ENCODE measurements around the gene CHMP2A.

Gene CHMP2A

DNA sequence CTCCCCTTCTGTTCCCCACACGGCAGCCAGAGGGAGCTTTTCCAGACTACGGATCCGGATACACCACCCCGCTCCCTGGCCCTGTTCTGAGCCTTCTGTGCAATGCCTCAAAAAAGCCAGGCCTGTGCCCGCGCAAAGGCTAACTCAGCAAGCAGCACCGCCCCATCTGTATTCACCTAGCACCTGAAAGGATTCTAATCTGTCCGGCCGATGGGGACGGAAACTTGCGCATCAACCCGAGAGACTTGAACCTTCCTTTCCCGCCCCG is 35.9 kb downstream of the CHMP2A start:
- H3K79me2 ChIP-seq (ENCODE audit: control insufficient read depth, low read length), result peaks cover 55% of the 10 kb centered on the region
- H3K27ac ChIP-seq (ENCODE audit: low read depth, low read length), result peak overlapping the region; percentile 72
- no peaks in the 10 kb centered on the region for H4K20me1 ChIP-seq (ENCODE audit: control insufficient read depth, insufficient read depth, low read depth, low read length)
- no peaks in the 10 kb centered on the region for H3K9me2 ChIP-seq (replicated peaks; ENCODE audit: control insufficient read depth, low read length)
- peaks cover 13% of the 10 kb centered on the region for H3F3A ChIP-seq (ENCODE audit: control insufficient read depth, insufficient read depth)
- no peaks in the 10 kb centered on the region for H3K9me3 ChIP-seq (ENCODE audit: control insufficient read depth, insufficient read depth, low read length)
- no peaks in the 10 kb centered on the region for H3K27me3 ChIP-seq (ENCODE audit: control insufficient read depth, low read length)
- peaks cover 34% of the 10 kb centered on the region for H3K4me1 ChIP-seq (ENCODE audit: control insufficient read depth, low read length)
- TF ChIP-seq EZH2phosphoT487 (IDR thresholded peaks at IDR 0.05; ENCODE audit: borderline replicate concordance, low read length) (no peak), CTCF (IDR thresholded peaks at IDR 0.05; ENCODE audit: low read depth, low read length, poor library complexity, severe bottlenecking) (no peak)
- peak overlapping the region; percentile 98 for H3K4me2 ChIP-seq (ENCODE audit: low read length)
- H3K36me3 ChIP-seq (ENCODE audit: control insufficient read depth, low read length), result peaks cover 28% of the 10 kb centered on the region
- H3K4me3 ChIP-seq (ENCODE audit: low read length), result peak overlapping the region; percentile 90

DNA sequence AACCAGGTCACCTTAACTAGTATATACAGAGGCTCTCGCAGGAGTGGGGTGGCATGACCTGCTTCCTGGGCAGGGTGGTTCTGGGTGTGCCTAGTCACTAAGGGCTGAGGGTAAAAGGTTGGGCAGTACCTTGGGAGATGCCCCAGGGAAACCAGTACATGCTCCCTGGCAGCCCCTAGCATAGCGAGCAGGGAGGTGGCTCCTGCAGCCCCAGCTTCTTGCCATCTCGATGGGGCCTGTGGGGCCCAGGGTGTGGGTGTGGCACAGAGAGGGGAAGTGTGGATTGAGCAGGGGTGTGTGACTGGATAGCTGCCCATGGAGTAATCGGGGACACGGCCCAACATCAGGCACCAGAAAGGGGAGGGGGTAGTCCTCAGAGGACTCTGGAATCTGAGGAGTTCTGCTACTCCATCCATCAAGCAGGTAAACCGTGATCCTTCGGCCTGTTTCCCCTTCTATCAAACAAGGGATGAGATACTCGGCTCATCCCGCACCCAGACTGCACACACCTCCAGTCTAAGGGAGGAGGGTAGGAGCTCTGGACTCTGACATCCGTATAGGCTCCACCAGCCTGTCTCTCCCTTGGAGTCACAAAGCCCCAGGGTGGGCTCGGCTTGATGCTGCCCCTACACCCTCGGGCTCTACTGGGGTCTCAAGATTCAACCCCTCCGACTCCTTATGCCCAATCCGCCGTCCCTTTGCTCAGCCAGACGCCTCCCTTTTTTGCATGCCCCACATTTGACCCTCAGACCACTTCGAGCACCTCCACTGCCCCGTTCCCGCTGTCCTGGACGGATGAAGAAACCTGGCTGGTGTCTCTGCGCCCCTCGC is 36.4 kb downstream of the CHMP2A start:
- H3K4me1 ChIP-seq (ENCODE audit: control insufficient read depth, low read length), result peaks cover 38% of the 10 kb centered on the region
- H3K4me3 ChIP-seq (ENCODE audit: low read length), result peak overlapping the region; percentile 90
- peaks cover 58% of the 10 kb centered on the region for H3K79me2 ChIP-seq (ENCODE audit: control insufficient read depth, low read length)
- H3K9me3 ChIP-seq (ENCODE audit: control insufficient read depth, insufficient read depth, low read length), result no peaks in the 10 kb centered on the region
- H3K9me2 ChIP-seq (replicated peaks; ENCODE audit: control insufficient read depth, low read length), result no peaks in the 10 kb centered on the region
- peaks cover 28% of the 10 kb centered on the region for H3K36me3 ChIP-seq (ENCODE audit: control insufficient read depth, low read length)
- peaks cover 13% of the 10 kb centered on the region for H3F3A ChIP-seq (ENCODE audit: control insufficient read depth, insufficient read depth)
- peak overlapping the region; percentile 98 for H3K4me2 ChIP-seq (ENCODE audit: low read length)
- TF ChIP-seq CTCF (IDR thresholded peaks at IDR 0.05; ENCODE audit: low read depth, low read length, poor library complexity, severe bottlenecking) (no peak), EZH2phosphoT487 (IDR thresholded peaks at IDR 0.05; ENCODE audit: borderline replicate concordance, low read length) (no peak)
- peak overlapping the region; percentile 72 for H3K27ac ChIP-seq (ENCODE audit: low read depth, low read length)
- H3K27me3 ChIP-seq (ENCODE audit: control insufficient read depth, low read length), result no peaks in the 10 kb centered on the region
- H4K20me1 ChIP-seq (ENCODE audit: control insufficient read depth, insufficient read depth, low read depth, low read length), result no peaks in the 10 kb centered on the region

DNA sequence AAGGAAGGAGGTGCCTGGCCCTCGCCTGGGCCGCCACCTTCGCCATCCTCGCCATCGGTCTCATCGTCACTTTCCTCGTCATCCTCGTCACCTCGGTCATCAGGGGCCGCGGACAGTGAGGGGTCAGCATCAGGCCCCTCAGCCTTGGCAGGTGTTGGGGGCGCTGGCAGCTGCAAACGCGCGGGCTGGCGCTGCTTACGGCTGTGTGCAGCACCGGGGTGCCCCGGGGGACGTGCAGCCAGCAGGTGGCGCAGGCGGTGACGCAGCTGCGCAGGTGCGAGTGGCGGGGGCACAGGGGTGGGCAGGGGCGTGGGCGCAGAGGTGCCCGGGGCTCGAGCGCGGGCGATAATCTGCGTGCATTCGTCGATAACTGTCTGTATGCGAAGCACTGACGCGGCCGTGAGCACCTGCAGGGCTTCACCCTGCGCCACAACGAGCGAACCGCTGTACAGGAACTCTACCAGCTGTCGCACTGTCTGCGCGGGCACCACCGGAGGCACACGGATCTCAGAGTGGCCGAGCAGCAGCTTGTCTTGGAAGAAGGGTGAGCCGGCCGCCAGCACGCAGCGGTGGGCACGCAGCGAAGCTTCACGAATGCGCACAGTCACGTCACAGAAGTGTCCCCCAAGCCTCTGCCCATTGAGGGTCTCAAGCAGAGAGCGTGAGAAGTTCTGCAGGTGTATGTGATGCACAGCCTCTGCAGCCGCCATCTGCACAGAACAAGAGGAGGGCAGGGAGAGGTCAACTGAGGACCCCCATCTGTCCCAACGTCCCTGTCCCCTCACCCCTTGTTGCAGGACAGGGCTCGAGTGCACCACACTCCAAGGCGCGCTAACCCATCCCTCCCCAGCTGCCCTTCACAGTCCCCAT is 37.7 kb downstream of the CHMP2A start:
- Histone ChIP-seq H3K27me3 (ENCODE audit: control insufficient read depth, low read length) (no peaks in the 10 kb centered on the region), H3K4me1 (ENCODE audit: control insufficient read depth, low read length) (peaks cover 41% of the 10 kb centered on the region), H3K4me3 (ENCODE audit: low read length) (no peak overlapping the region), H4K20me1 (ENCODE audit: control insufficient read depth, insufficient read depth, low read depth, low read length) (no peaks in the 10 kb centered on the region), H3K27ac (ENCODE audit: low read depth, low read length) (no peak overlapping the region), H3F3A (ENCODE audit: control insufficient read depth, insufficient read depth) (peaks cover 13% of the 10 kb centered on the region), H3K79me2 (ENCODE audit: control insufficient read depth, low read length) (peaks cover 58% of the 10 kb centered on the region), H3K36me3 (ENCODE audit: control insufficient read depth, low read length) (peaks cover 28% of the 10 kb centered on the region), H3K4me2 (ENCODE audit: low read length) (peak overlapping the region; percentile 21; the same call in 1 of the 2 replicates), H3K9me2 (replicated peaks; ENCODE audit: control insufficient read depth, low read length) (no peaks in the 10 kb centered on the region), H3K9me3 (ENCODE audit: control insufficient read depth, insufficient read depth, low read length) (no peaks in the 10 kb centered on the region)
- TF ChIP-seq EZH2phosphoT487 (IDR thresholded peaks at IDR 0.05; ENCODE audit: borderline replicate concordance, low read length) (no peak), CTCF (IDR thresholded peaks at IDR 0.05; ENCODE audit: low read depth, low read length, poor library complexity, severe bottlenecking) (peak; percentile 29)

Measured in DOHH2 (cell line).